Spleen (tissue), 11 donors: Measurements from ENCODE around the gene PPP1R27. TPM values are rescaled to one million over a fixed set of nuclear protein-coding genes. Genes with fewer than 3 reads are reported as not detected.

Experiments
- DNase-seq: peaks from one replicate; pipeline ENCODE4 v3.0.0-alpha.2; 2020
- H3K27ac ChIP-seq, 8 donors: fragments of 200-600 bp; sonication (generic) in 7 of 8; 1 replicate in 4 of 8; 2 replicates in 4 of 8; pipeline versions ENCODE4 v1.5.0 to v1.8.0; 2016 to 2021; ENCODE audit warnings: inconsistent platforms in 4 of 8, mild to moderate bottlenecking in 4 of 8, moderate library complexity in 1 of 8
- H3K27me3 ChIP-seq, 7 donors: fragments of 200-600 bp; sonication (generic) in 6 of 7; replicated peaks in 1 of 7; 1 replicate in 4 of 7; 2 replicates in 3 of 7; pipeline versions ENCODE4 v1.5.0 to v1.8.0; 2016 to 2021; ENCODE audit warnings: inconsistent platforms in 3 of 7, mild to moderate bottlenecking in 1 of 7
- H3K36me3 ChIP-seq, 6 donors: fragments of 200-600 bp; sonication (generic) in 5 of 6; 1 replicate in 4 of 6; 2 replicates in 2 of 6; pipeline versions ENCODE4 v1.5.0 to v1.8.0; 2016 to 2021; ENCODE audit warnings: inconsistent platforms in 2 of 6
- H3K4me1 ChIP-seq, 6 donors: fragments of 200-600 bp; sonication (generic) in 5 of 6; 1 replicate in 3 of 6; 2 replicates in 3 of 6; pipeline versions ENCODE4 v1.5.0 to v1.8.0; 2016 to 2021; ENCODE audit warnings: inconsistent platforms in 3 of 6
- H3K4me3 ChIP-seq, 8 donors: fragments of 200-600 bp; sonication (generic) in 7 of 8; 1 replicate in 4 of 8; 2 replicates in 4 of 8; pipeline versions ENCODE4 v1.5.0 to v1.8.0; 2016 to 2021; ENCODE audit warnings: inconsistent platforms in 4 of 8, mild to moderate bottlenecking in 4 of 8, moderate library complexity in 2 of 8
- H3K9me3 ChIP-seq, 8 donors: fragments of 200-600 bp; sonication (generic) in 7 of 8; 1 replicate in 4 of 8; 2 replicates in 4 of 8; pipeline versions ENCODE4 v1.5.0 to v1.8.0; 2016 to 2021; ENCODE audit warnings: inconsistent platforms in 4 of 8
- POLR2A ChIP-seq, 3 donors: fragments of 450-650 bp; IDR thresholded peaks; one replicate each; pipeline ENCODE4 v1.5.1; 2017; ENCODE audit warnings: antibody characterized with exemption in 3 of 3, mild to moderate bottlenecking in 1 of 3
- POLR2AphosphoS5 ChIP-seq, 3 donors: sonication (generic); formaldehyde crosslinking; IDR thresholded peaks; one replicate each; pipeline ENCODE4 v1.5.1; 2017; ENCODE audit warnings: antibody characterized with exemption in 3 of 3
- WGBS, 5 donors: extraction: QIAGEN DNeasy Blood & Tissue Kit in 3 of 5; methylation state at CpG; one replicate each; pipeline versions ENCODE4 v1.1.5 to v1.1.7; 2013 to 2018; 5-methylcytosine and 5-hydroxymethylcytosine counted together
- intact Hi-C: fragments of 100-400 bp; cut with DNase I; formaldehyde crosslinking; loops from one replicate; pipeline ENCODE4 v1.15.0; 2023; ENCODE audit warnings: low total_unique reads
- polyA plus RNA-seq, 3 donors: library from polyadenylated mRNA; stranded (reverse); fragments of 200-250 nt; gene quantifications; one replicate each; pipeline ENCODE4 v1.2.1, GENCODE V29; 2013
- total RNA-seq, 7 donors: library from RNA; depleted of rRNA in 3 of 7; stranded (reverse); fragments of >200 nt in 3 of 7; fragmentation: NEBNext Ultra II Directional in 4 of 7; extraction: Animal tissue kit (Norgen Biotek cat#: 25700) in 4 of 7; gene quantifications; one replicate each; pipeline versions ENCODE4 v1.1.0 to v1.2.1, GENCODE V29; 2016 to 2021
- TF ChIP-seq, protein P1 (sequence below), 11 experiments: fragments of 200-600 bp in 7 of 11; fragments of 450-650 bp in 4 of 11; sonication (generic) in 4 of 11; IDR thresholded peaks in 8 of 11; conservative IDR thresholded peaks in 3 of 11; 1 replicate in 7 of 11; 2 replicates in 4 of 11; pipeline versions ENCODE4 v1.4.0 to v1.8.0; 2016 to 2021; ENCODE audit warnings: antibody characterized with exemption in 11 of 11, inconsistent platforms in 4 of 11, mild to moderate bottlenecking in 1 of 11
- donor health status: healthy with polysubstance abuse.
- donor health status: DM: no; HTN: no; CAD: no; lungs with moderate emphysema.
- donor health status: DM: no; HTN: no; CAD: no.
- donor health status: Bipolar disorder and iron deficiency.
- donor health status: healthy.
- donor health status: DM: no; HTN: no; CAD: no.
- donor health status: DM: yes; HTN: yes; CAD: no.

The PPP1R27 gene
- total and polyA plus RNA-seq, 10 donors = 0.09 to 0.39 TPM; not detected in 8

DNA sequence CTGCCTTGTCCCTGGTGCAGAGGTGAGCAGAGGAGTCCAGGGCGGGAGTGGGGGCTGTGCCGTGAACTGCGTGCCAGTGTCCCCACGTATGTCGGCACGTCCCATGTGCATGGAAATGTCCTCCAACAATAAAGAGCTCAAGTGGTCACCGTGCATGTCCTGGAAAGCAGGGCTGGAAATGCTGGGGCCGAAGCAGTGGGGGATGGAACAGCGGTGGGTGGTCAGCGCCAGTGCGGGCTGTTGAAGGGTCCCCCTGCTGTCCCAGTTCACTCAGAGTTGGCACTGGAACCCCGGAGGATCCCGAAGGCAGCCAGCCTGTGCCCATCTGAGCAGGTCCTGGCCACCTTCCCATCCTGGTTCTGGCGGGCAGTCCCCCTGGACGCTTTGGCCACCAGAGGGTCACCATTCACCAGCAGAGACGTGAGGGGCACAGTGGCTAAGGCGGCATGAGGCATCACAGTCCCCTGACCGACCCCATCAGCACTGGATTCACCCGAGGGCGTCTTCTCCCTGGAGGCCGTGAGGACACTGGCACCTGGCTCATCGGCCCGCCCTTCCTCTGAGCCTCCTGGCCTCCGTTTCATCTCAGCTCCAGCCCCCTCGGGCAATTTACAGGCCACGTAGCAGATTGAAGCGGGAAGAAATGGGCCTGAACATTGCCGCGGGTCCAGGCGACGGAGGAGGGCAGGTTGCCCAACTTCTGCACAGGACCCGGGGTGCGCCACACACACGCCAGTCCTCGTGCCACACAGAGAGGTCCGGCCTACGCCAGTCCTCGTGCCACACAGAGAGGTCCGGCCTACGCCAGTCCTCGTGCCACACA, 20.8 kb downstream of the PPP1R27 start:
- no peak for TF ChIP-seq POLR2AphosphoS5 (IDR thresholded peaks at IDR 0.05)
- no peak for TF ChIP-seq POLR2A (IDR thresholded peaks at IDR 0.05)
- TF ChIP-seq, protein P1, sequence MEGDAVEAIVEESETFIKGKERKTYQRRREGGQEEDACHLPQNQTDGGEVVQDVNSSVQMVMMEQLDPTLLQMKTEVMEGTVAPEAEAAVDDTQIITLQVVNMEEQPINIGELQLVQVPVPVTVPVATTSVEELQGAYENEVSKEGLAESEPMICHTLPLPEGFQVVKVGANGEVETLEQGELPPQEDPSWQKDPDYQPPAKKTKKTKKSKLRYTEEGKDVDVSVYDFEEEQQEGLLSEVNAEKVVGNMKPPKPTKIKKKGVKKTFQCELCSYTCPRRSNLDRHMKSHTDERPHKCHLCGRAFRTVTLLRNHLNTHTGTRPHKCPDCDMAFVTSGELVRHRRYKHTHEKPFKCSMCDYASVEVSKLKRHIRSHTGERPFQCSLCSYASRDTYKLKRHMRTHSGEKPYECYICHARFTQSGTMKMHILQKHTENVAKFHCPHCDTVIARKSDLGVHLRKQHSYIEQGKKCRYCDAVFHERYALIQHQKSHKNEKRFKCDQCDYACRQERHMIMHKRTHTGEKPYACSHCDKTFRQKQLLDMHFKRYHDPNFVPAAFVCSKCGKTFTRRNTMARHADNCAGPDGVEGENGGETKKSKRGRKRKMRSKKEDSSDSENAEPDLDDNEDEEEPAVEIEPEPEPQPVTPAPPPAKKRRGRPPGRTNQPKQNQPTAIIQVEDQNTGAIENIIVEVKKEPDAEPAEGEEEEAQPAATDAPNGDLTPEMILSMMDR (IDR thresholded peaks at IDR 0.05 in 8 of 11, conservative IDR thresholded peaks at IDR 0.05 in 3 of 11) = no peak
- Histone ChIP-seq H3K4me3 (no peak overlapping the region), H3K9me3 (no peaks in the 10 kb centered on the region), H3K27ac (no peak overlapping the region), H3K4me1 (no peaks in the 10 kb centered on the region), H3K27me3 (peaks cover 0 to 69% (median 14%) of the 10 kb centered on the region in 7 donors), H3K36me3 (no peaks in the 10 kb centered on the region)
- intact Hi-C loops = no loop called here
- WGBS, 5 donors = 86 to 92% (median 90%) methylated on average over 27 to 41 of the region's 41 CpGs
- DNase-seq = no peak

DNA sequence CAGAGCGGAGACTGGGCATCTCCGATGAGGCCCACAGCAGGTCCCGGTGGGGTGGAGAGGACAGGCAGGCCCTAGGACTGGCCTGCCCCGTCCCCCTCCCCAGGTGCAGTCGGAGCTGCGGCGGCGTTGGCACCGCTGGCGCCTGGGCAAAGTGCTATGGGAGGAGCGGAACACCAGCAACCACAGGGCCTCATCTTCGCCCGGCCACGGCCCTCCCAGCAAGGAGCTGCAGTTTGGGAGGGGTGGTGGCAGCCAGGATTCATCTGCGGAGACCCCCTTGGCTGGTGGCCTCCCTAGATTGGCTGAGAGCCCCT, 21.5 kb downstream of the PPP1R27 start:
- Histone ChIP-seq H3K27ac (no peak overlapping the region), H3K27me3 (peaks cover 0 to 76% (median 14%) of the 10 kb centered on the region in 7 donors), H3K36me3 (no peaks in the 10 kb centered on the region), H3K9me3 (no peaks in the 10 kb centered on the region), H3K4me1 (no peaks in the 10 kb centered on the region), H3K4me3 (no peak overlapping the region)
- DNase-seq = no peak
- TF ChIP-seq POLR2AphosphoS5 (IDR thresholded peaks at IDR 0.05) (no peak), POLR2A (IDR thresholded peaks at IDR 0.05) (no peak)
- TF ChIP-seq, protein P1 (IDR thresholded peaks at IDR 0.05 in 8 of 11, conservative IDR thresholded peaks at IDR 0.05 in 3 of 11) = no peak
- intact Hi-C loops = no loop called here
- 90 to 95% (median 93%) methylated on average over 10 to 15 of the region's 15 CpGs; no CpG with 5 or more reads in 1 of the 5 donors for WGBS, 5 donors

DNA sequence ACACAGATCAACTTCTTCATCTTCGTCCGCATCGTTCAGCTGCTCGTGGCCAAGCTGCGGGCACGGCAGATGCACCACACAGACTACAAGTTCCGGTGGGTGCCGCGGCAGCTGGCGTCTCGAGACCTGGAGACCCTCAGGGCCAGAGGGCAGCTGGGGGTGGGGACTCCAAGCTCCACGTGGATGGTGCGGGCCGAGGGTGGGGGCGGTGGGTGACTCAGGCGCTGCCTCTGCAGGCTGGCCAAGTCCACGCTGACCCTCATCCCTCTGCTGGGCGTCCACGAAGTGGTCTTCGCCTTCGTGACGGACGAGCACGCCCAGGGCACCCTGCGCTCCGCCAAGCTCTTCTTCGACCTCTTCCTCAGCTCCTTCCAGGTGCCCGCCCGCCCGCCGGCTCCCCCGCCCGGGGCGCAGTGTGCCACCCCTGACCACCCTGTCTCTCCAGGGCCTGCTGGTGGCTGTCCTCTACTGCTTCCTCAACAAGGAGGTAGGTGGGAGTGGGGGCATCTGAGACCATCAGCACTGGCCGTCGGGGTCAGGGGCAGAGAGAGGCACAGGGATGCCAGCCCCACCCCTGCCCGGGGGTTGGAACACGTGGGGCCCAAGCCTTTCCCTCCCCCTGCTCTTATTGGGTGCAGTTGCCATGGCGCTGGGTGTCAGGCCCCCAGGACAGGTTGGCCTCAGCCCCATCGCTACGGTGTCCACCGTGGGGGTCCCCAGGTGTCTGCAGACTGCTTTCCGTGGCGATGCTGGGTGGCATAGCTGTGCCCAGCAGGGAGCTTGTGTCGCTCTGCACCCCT, 22.1 kb downstream of the PPP1R27 start:
- WGBS, 5 donors = 84 to 91% (median 85%) methylated on average over 33 to 45 of the region's 45 CpGs
- Histone ChIP-seq H3K27ac (no peak overlapping the region), H3K9me3 (no peaks in the 10 kb centered on the region), H3K36me3 (no peaks in the 10 kb centered on the region), H3K4me3 (no peak overlapping the region), H3K27me3 (peaks cover 0 to 82% (median 18%) of the 10 kb centered on the region in 7 donors), H3K4me1 (no peaks in the 10 kb centered on the region)
- intact Hi-C loops = no loop called here
- no peak for DNase-seq
- TF ChIP-seq, protein P1 (IDR thresholded peaks at IDR 0.05 in 8 of 11, conservative IDR thresholded peaks at IDR 0.05 in 3 of 11) = no peak
- TF ChIP-seq POLR2A (IDR thresholded peaks at IDR 0.05) (no peak), POLR2AphosphoS5 (IDR thresholded peaks at IDR 0.05) (no peak)
